ENCODE measurements around the gene MTFMT. TPM values are rescaled to one million over a fixed set of nuclear protein-coding genes. Genes with fewer than 3 reads are reported as not detected.
A peak's percentile ranks its signal among the peaks of the same experiment; 100 is the strongest.

The MTFMT gene
- total and polyA plus RNA-seq, 2 of the 13 experiments (the other 11 are each of a cell fraction or from before 2014, with no cell fraction given), result 9.9 to 23.2 TPM

DNA sequence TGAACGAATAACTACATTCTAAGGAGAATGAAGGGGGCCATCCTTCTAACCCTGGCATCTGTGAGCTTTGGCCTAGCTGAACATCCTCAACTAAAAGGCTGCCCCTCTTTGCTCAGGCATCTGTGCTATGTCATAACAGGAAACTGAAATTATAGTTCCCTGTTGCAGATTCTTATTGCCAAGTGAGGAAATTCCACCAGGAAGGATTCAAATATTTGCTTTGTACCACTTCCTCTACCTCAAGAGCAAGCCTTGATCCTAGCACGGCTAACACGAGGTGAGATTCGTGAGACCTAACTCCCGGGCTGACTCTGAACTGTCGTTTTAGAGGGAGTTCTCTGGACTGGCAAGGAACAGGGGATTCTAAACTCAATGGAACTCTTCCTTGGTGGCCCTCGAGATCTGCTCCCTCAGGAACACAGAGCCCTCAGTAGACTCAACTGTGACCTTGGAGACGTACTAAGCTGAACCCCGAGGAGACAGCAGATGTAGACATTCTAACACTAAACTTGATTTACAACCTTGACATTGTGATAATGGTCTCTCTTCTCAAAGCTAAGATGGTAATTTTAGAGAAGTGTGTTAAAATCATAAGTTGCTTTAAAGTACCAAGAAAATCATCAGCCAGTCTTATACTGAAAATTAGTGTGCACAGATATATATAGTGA lies 43.9 kb downstream of the MTFMT start (continued):
- TF ChIP-seq, protein P1, sequence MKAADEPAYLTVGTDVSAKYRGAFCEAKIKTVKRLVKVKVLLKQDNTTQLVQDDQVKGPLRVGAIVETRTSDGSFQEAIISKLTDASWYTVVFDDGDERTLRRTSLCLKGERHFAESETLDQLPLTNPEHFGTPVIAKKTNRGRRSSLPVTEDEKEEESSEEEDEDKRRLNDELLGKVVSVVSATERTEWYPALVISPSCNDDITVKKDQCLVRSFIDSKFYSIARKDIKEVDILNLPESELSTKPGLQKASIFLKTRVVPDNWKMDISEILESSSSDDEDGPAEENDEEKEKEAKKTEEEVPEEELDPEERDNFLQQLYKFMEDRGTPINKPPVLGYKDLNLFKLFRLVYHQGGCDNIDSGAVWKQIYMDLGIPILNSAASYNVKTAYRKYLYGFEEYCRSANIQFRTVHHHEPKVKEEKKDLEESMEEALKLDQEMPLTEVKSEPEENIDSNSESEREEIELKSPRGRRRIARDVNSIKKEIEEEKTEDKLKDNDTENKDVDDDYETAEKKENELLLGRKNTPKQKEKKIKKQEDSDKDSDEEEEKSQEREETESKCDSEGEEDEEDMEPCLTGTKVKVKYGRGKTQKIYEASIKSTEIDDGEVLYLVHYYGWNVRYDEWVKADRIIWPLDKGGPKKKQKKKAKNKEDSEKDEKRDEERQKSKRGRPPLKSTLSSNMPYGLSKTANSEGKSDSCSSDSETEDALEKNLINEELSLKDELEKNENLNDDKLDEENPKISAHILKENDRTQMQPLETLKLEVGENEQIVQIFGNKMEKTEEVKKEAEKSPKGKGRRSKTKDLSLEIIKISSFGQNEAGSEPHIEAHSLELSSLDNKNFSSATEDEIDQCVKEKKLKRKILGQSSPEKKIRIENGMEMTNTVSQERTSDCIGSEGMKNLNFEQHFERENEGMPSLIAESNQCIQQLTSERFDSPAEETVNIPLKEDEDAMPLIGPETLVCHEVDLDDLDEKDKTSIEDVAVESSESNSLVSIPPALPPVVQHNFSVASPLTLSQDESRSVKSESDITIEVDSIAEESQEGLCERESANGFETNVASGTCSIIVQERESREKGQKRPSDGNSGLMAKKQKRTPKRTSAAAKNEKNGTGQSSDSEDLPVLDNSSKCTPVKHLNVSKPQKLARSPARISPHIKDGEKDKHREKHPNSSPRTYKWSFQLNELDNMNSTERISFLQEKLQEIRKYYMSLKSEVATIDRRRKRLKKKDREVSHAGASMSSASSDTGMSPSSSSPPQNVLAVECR (CRISPR knock-in tag; IDR thresholded peaks at IDR 0.05; ENCODE audit: borderline replicate concordance), result no peak
- TF ChIP-seq NFKB2 (CRISPR knock-in tag; IDR thresholded peaks at IDR 0.05; ENCODE audit: borderline replicate concordance), result no peak
- no peak for TF ChIP-seq HNRNPK (IDR thresholded peaks at IDR 0.05; ENCODE audit: low read depth, low read length, poor library complexity, severe bottlenecking)
- no peak for TF ChIP-seq ZNF543 (CRISPR knock-in tag; IDR thresholded peaks at IDR 0.05)
- TF ChIP-seq ZNF253 (CRISPR knock-in tag; IDR thresholded peaks at IDR 0.05; ENCODE audit: borderline replicate concordance), result no peak
- no peak for TF ChIP-seq ZNF225 (CRISPR knock-in tag; IDR thresholded peaks at IDR 0.05)
- no peak for TF ChIP-seq ZNF740 (CRISPR knock-in tag; IDR thresholded peaks at IDR 0.05)
- 0 out of 2 replicates have a peak, but pooled peaks have one; percentile 57 for TF ChIP-seq ZSCAN9 (CRISPR knock-in tag; IDR thresholded peaks at IDR 0.05; ENCODE audit: borderline replicate concordance)
- TF ChIP-seq NR2F2 (IDR thresholded peaks at IDR 0.05; ENCODE audit: borderline replicate concordance, low read depth), result no peak
- TF ChIP-seq, protein P2, sequence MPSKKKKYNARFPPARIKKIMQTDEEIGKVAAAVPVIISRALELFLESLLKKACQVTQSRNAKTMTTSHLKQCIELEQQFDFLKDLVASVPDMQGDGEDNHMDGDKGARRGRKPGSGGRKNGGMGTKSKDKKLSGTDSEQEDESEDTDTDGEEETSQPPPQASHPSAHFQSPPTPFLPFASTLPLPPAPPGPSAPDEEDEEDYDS (CRISPR knock-in tag; IDR thresholded peaks at IDR 0.05), result no peak
- no peak for TF ChIP-seq ZNF639 (CRISPR knock-in tag; conservative IDR thresholded peaks at IDR 0.05)
- TF ChIP-seq HOXD1 (CRISPR knock-in tag; IDR thresholded peaks at IDR 0.05), result 0 out of 2 replicates have a peak, but pooled peaks have one; percentile 21
- no peak for TF ChIP-seq GTF3A (CRISPR knock-in tag; conservative IDR thresholded peaks at IDR 0.05)
- TF ChIP-seq NFRKB (IDR thresholded peaks at IDR 0.05), result no peak
- TF ChIP-seq KAT8 (CRISPR knock-in tag; IDR thresholded peaks at IDR 0.05), result 0 out of 2 replicates have a peak, but pooled peaks have one; percentile 33
- no peak for TF ChIP-seq ZNF44 (CRISPR knock-in tag; IDR thresholded peaks at IDR 0.05)
- TF ChIP-seq ZNF841 (CRISPR knock-in tag; IDR thresholded peaks at IDR 0.05; ENCODE audit: borderline replicate concordance), result no peak
- TF ChIP-seq REXO4 (CRISPR knock-in tag; IDR thresholded peaks at IDR 0.05; ENCODE audit: borderline replicate concordance), result no peak
- peak; percentile 42; the same call in 1 of the 2 replicates for TF ChIP-seq NCOA2 (CRISPR knock-in tag; IDR thresholded peaks at IDR 0.05)
- TF ChIP-seq SP5 (CRISPR knock-in tag; IDR thresholded peaks at IDR 0.05; ENCODE audit: borderline replicate concordance, low read depth), result no peak
- TF ChIP-seq ZNF788 (CRISPR knock-in tag; IDR thresholded peaks at IDR 0.05; ENCODE audit: borderline replicate concordance), result no peak
- no peak for TF ChIP-seq SIN3A (IDR thresholded peaks at IDR 0.05; ENCODE audit: borderline replicate concordance, low read depth, low read length)
- no peak for TF ChIP-seq ZNF577 (CRISPR knock-in tag; IDR thresholded peaks at IDR 0.05; ENCODE audit: borderline replicate concordance, low read depth)
